Glutamatergic neuron (in vitro differentiated cells): ENCODE measurements around the gene FYCO1. TPM values are rescaled to one million over a fixed set of nuclear protein-coding genes. Genes with fewer than 3 reads are reported as not detected.

ENCODE experiments used
- DNase-seq: peaks from one replicate; pipeline ENCODE4 v3.0.0; 2022
- H3K27ac Mint-ChIP-seq: one replicate; pipeline ENCODE4 v1.8.0; 2020; ENCODE audit warnings: mild to moderate bottlenecking, mixed read lengths, inconsistent platforms; ENCODE audit not compliant: unreplicated experiment
- H3K27me3 Mint-ChIP-seq: one replicate; pipeline ENCODE4 v1.8.0; 2020; ENCODE audit warnings: mild to moderate bottlenecking, moderate library complexity, mixed read lengths, inconsistent platforms; ENCODE audit not compliant: unreplicated experiment
- H3K36me3 Mint-ChIP-seq: one replicate; pipeline ENCODE4 v1.8.0; 2020; ENCODE audit warnings: mild to moderate bottlenecking, mixed read lengths, inconsistent platforms; ENCODE audit not compliant: unreplicated experiment
- H3K4me1 Mint-ChIP-seq: one replicate; pipeline ENCODE4 v1.8.0; 2020; ENCODE audit warnings: mild to moderate bottlenecking, low read depth, mixed read lengths, inconsistent platforms; ENCODE audit not compliant: unreplicated experiment
- H3K4me3 Mint-ChIP-seq: one replicate; pipeline ENCODE4 v1.8.0; 2020; ENCODE audit warnings: mild to moderate bottlenecking, mixed read lengths, inconsistent platforms; ENCODE audit not compliant: unreplicated experiment
- H3K9me3 Mint-ChIP-seq: one replicate; pipeline ENCODE4 v1.8.0; 2020; ENCODE audit warnings: mild to moderate bottlenecking, moderate library complexity, mixed read lengths, inconsistent platforms; ENCODE audit not compliant: unreplicated experiment
- CTCF ChIP-seq: fragments of 200-600 bp; sonication (generic); IDR thresholded peaks from one replicate; pipeline ENCODE4 v1.5.0; 2021; ENCODE audit not compliant: partially characterized antibody, unreplicated experiment
- total RNA-seq: library from RNA; stranded (reverse); fragmentation: NEBNext Ultra II Directional; extraction: Animal tissue kit (Norgen Biotek cat#: 25700); gene quantifications from one replicate; pipeline ENCODE4 v1.2.1, GENCODE V29; 2021; ENCODE audit not compliant: unreplicated experiment

FYCO1 gene
- total RNA-seq, 1 donor from 2014 or later: 3.8 TPM

- Mint-ChIP-seq H3K4me1 (no peaks in the 10 kb centered on the region), H3K4me3 (no peak overlapping the region), H3K27ac (no peak overlapping the region), H3K36me3 (no peaks in the 10 kb centered on the region), H3K9me3 (peaks cover 2% of the 10 kb centered on the region), H3K27me3 (no peaks in the 10 kb centered on the region)
- no peak for TF ChIP-seq CTCF
- no peak for DNase-seq
Measured at GRCh38 chr3:45949432-45949831, 46.2 kb downstream of the FYCO1 start.

- peaks cover 2% of the 10 kb centered on the region for H3K9me3 Mint-ChIP-seq
- H3K36me3 Mint-ChIP-seq: no peaks in the 10 kb centered on the region
- TF ChIP-seq CTCF: no peak
- no peak overlapping the region for H3K27ac Mint-ChIP-seq
- H3K27me3 Mint-ChIP-seq: no peaks in the 10 kb centered on the region
- H3K4me1 Mint-ChIP-seq: no peaks in the 10 kb centered on the region
- no peak overlapping the region for H3K4me3 Mint-ChIP-seq
- no peak for DNase-seq
Measured at GRCh38 chr3:45948881-45949280, 46.7 kb downstream of the FYCO1 start.

GRCh38 chr3:45948311-45948781 lies 47.3 kb downstream of the FYCO1 start:
- H3K27me3 Mint-ChIP-seq: no peaks in the 10 kb centered on the region
- no peak for TF ChIP-seq CTCF
- H3K9me3 Mint-ChIP-seq: peaks cover 2% of the 10 kb centered on the region
- no peak for DNase-seq
- H3K36me3 Mint-ChIP-seq: no peaks in the 10 kb centered on the region
- H3K4me3 Mint-ChIP-seq: no peak overlapping the region
- no peaks in the 10 kb centered on the region for H3K4me1 Mint-ChIP-seq
- H3K27ac Mint-ChIP-seq: no peak overlapping the region

- no peaks in the 10 kb centered on the region for H3K27me3 Mint-ChIP-seq
- peaks cover 2% of the 10 kb centered on the region for H3K9me3 Mint-ChIP-seq
- H3K4me1 Mint-ChIP-seq: no peaks in the 10 kb centered on the region
- no peak overlapping the region for H3K4me3 Mint-ChIP-seq
- DNase-seq: no peak
- H3K27ac Mint-ChIP-seq: no peak overlapping the region
- TF ChIP-seq CTCF: no peak
- H3K36me3 Mint-ChIP-seq: no peaks in the 10 kb centered on the region
Measured at GRCh38 chr3:45947361-45947760, 48.3 kb downstream of the FYCO1 start.

DNA sequence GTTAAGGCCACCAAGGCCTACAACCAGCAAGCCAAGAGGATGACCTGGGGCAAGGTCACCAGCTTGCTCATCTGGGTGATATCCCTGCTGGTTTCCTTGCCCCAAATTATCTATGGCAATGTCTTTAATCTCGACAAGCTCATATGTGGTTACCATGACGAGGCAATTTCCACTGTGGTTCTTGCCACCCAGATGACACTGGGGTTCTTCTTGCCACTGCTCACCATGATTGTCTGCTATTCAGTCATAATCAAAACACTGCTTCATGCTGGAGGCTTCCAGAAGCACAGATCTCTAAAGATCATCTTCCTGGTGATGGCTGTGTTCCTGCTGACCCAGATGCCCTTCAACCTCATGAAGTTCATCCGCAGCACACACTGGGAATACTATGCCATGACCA lies 48.7 kb downstream of the FYCO1 start:
- H3K4me3 Mint-ChIP-seq: no peak overlapping the region
- DNase-seq: no peak
- no peaks in the 10 kb centered on the region for H3K27me3 Mint-ChIP-seq
- H3K9me3 Mint-ChIP-seq: peaks cover 2% of the 10 kb centered on the region
- H3K4me1 Mint-ChIP-seq: no peaks in the 10 kb centered on the region
- no peak overlapping the region for H3K27ac Mint-ChIP-seq
- TF ChIP-seq CTCF: no peak
- H3K36me3 Mint-ChIP-seq: no peaks in the 10 kb centered on the region
